Nephron progenitor cell (in vitro differentiated cells): ENCODE measurements around the gene SLC25A25.
A peak's percentile ranks its signal among the peaks of the same experiment; 100 is the strongest.
"Not testable (repeated sequence)": the region's sequence is repeated elsewhere in the genome, so short reads cannot be mapped to it uniquely, and the experiment has no call there.

Experiments
- DNase-seq: peaks from one replicate; pipeline ENCODE4 v3.0.0; 2021
- H3K27ac Mint-ChIP-seq: 2 replicates; pipeline ENCODE4 v1.8.0; 2021; ENCODE audit warnings: mild to moderate bottlenecking, moderate library complexity, mixed read lengths
- H3K27me3 Mint-ChIP-seq: 2 replicates; pipeline ENCODE4 v1.8.0; 2021; ENCODE audit warnings: mild to moderate bottlenecking, low read depth, mixed read lengths; ENCODE audit not compliant: poor library complexity
- H3K36me3 Mint-ChIP-seq: 2 replicates; pipeline ENCODE4 v1.8.0; 2021; ENCODE audit warnings: low read depth, mixed read lengths
- H3K4me1 Mint-ChIP-seq: 2 replicates; pipeline ENCODE4 v1.8.0; 2021; ENCODE audit warnings: mixed read lengths
- H3K4me3 Mint-ChIP-seq: 2 replicates; pipeline ENCODE4 v1.8.0; 2021; ENCODE audit warnings: mild to moderate bottlenecking, moderate library complexity, mixed read lengths
- H3K9me3 Mint-ChIP-seq: 2 replicates; pipeline ENCODE4 v1.8.0; 2021; ENCODE audit warnings: mild to moderate bottlenecking, moderate library complexity, mixed read lengths
- TF ChIP-seq, protein P1 (sequence below): fragments of 200-600 bp; sonication (generic); IDR thresholded peaks from 2 replicates; pipeline ENCODE4 v1.5.0; 2021; ENCODE audit warnings: antibody characterized with exemption

The SLC25A25 gene

DNA sequence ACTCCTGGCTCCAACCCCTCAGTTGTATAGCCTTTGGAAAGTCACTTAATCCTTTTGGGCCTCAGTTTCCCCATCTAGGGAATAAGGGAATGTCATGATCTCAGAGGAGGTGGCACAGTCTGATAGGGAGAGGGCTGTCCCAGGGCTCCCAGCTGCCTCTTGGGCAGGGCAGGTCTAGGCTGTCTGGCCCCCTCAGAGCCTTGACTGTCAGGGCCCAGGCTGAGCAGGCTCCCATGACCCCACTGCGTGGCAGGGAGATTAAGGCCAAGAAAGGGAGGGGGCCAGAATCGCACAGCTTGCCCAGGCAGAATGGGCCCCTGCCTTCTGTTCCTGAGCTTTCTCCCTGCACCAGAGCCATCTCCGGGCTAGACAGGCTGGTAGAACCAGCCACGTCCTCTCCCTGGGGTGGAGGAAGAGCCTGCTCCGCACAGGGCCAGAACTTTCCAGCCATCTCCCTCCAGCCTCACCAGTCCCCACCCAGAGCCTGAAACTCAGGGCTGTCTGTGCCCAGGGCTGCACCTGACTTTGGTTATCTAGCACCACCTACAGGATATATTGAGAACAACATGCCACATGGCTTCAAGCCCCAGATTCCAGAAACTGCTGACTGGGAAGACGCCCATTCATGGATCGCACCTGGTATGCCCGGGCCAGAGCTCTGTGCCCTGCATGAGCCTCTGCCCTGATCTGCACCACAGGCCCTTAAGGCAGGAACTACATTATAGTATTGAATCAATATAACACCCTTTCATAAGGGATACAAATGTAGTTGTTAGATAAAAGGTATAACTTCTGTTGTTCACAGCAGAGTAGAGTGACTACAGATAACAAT lies 33.0 kb upstream of the SLC25A25 start:
- DNase-seq: peak; percentile 51
- no peaks in the 10 kb centered on the region for H3K27me3 Mint-ChIP-seq

DNA sequence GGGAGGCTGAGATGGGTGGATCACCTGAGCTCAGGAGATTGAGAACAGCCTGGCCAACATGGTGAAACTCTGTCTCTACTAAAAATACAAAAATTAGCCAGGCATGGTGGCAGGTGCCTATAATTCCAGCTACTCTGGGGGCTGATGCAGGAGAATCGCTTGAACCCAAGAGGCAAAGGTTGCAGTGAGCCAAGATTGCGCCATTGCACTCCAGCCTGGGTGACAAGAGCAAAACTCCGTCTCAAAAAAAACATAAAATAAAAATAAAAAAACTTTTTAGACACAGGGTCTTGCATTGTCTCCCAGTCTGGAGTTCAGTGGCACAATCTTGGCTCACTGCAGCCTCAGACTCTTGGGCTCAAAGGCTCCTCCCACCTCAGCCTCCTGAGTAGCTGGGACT lies 31.5 kb upstream of the SLC25A25 start:
- H3K9me3 Mint-ChIP-seq, H3K36me3 Mint-ChIP-seq, H3K4me3 Mint-ChIP-seq, H3K27ac Mint-ChIP-seq, H3K27me3 Mint-ChIP-seq, H3K4me1 Mint-ChIP-seq, DNase-seq: not testable (repeated sequence)

More for the DNA sequence above, 33.0 kb upstream of the SLC25A25 start:
- H3K4me1 Mint-ChIP-seq: no peaks in the 10 kb centered on the region
- TF ChIP-seq, protein P1, sequence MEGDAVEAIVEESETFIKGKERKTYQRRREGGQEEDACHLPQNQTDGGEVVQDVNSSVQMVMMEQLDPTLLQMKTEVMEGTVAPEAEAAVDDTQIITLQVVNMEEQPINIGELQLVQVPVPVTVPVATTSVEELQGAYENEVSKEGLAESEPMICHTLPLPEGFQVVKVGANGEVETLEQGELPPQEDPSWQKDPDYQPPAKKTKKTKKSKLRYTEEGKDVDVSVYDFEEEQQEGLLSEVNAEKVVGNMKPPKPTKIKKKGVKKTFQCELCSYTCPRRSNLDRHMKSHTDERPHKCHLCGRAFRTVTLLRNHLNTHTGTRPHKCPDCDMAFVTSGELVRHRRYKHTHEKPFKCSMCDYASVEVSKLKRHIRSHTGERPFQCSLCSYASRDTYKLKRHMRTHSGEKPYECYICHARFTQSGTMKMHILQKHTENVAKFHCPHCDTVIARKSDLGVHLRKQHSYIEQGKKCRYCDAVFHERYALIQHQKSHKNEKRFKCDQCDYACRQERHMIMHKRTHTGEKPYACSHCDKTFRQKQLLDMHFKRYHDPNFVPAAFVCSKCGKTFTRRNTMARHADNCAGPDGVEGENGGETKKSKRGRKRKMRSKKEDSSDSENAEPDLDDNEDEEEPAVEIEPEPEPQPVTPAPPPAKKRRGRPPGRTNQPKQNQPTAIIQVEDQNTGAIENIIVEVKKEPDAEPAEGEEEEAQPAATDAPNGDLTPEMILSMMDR: peak; percentile 80
- no peak overlapping the region for H3K4me3 Mint-ChIP-seq
- H3K27ac Mint-ChIP-seq: no peak overlapping the region
- no peaks in the 10 kb centered on the region for H3K36me3 Mint-ChIP-seq
- H3K9me3 Mint-ChIP-seq: no peaks in the 10 kb centered on the region

DNA sequence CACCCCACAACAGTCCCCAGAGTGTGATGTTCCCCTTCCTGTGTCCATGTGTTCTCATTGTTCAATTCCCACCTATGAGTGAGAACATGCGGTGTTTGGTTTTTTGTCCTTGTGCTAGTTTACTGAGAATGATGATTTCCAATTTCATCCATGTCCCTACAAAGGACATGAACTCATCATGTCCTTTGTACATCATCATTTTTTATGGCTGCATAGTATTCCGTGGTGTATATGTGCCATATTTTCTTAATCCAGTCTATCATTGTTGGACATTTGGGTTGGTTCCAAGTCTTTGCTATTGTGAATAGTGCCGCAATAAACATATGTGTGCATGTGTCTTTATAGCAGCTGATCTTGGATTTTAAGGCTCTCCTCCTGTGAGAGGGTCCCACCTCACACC lies 27.2 kb upstream of the SLC25A25 start:
- not testable (repeated sequence) for H3K9me3 Mint-ChIP-seq, H3K36me3 Mint-ChIP-seq, DNase-seq, H3K27ac Mint-ChIP-seq, H3K27me3 Mint-ChIP-seq, H3K4me3 Mint-ChIP-seq
- H3K4me1 Mint-ChIP-seq: peaks cover 24% of the 10 kb centered on the region

DNA sequence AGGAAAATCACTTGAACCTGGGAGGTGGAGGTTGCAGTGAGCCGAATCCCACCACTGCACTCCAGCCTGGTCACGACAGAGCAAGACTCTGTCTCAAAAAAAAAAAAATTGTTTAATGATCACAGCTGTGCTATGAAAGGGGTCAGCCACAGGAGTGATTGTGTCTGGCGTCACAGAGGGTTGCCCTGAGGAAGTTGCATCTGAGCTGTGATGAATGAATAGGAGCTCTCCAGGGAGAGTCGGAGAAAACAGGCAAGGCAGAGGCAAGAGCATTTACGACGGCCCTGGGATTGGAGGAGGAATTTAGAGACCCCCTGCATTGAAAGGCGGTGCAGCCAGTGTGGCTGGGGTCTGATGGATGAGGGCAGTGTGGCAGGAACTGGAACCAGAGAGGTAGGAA lies 26.0 kb upstream of the SLC25A25 start:
- H3K36me3 Mint-ChIP-seq: no peaks in the 10 kb centered on the region
- DNase-seq: no peak
- no peaks in the 10 kb centered on the region for H3K9me3 Mint-ChIP-seq
- no peak overlapping the region for H3K4me3 Mint-ChIP-seq
- H3K4me1 Mint-ChIP-seq: peaks cover 31% of the 10 kb centered on the region
- TF ChIP-seq, protein P1: no peak
- H3K27ac Mint-ChIP-seq: peak overlapping the region; percentile 35
- H3K27me3 Mint-ChIP-seq: peaks cover 5% of the 10 kb centered on the region

DNA sequence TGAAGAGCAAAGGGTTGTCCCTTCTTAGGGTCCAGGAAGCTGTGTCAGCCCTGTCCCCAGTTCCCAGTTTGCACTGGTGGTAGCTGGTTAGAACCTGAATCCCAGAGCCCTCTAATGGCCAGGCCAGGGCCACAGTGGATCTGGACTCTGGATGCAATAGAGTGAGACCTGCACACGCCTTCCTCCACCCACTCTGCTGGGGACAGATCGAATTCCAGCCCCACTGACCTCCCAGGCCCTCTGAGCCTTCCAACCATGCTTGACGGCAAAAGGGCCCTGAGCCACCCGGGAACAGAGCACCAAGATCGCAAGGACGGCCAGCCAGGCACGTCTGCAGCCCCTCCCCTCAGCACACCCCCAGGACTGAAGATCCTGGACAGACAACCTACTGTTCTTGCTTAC lies 24.6 kb upstream of the SLC25A25 start:
- Mint-ChIP-seq H3K27me3 (peaks cover 5% of the 10 kb centered on the region), H3K4me1 (peaks cover 33% of the 10 kb centered on the region), H3K4me3 (peak overlapping the region; percentile 5), H3K9me3 (no peaks in the 10 kb centered on the region), H3K36me3 (no peaks in the 10 kb centered on the region), H3K27ac (no peak overlapping the region)
- TF ChIP-seq, protein P1: no peak
- DNase-seq: peak; percentile 68

DNA sequence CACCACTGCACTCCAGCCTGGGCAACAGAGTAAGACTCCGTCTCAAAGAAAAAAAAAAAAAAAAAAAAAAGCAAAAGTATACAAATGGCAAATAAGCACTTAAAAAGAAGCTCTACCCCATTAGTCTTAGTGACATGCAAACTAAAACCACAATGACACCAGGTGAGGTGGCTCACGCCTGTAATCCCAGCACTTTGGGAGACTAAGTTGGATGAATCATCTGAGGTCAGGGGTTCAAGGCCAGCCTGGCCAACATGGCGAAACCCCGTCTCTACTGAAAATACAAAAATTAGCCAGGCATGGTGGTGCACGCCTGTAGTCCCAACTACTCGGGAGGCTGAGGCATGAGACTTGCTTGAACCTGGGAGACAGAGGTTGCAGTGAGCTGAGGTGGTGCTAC lies 22.6 kb upstream of the SLC25A25 start:
- peaks cover 45% of the 10 kb centered on the region for H3K4me1 Mint-ChIP-seq
- not testable (repeated sequence) for H3K27ac Mint-ChIP-seq, H3K27me3 Mint-ChIP-seq, DNase-seq, H3K9me3 Mint-ChIP-seq, H3K36me3 Mint-ChIP-seq, H3K4me3 Mint-ChIP-seq

DNA sequence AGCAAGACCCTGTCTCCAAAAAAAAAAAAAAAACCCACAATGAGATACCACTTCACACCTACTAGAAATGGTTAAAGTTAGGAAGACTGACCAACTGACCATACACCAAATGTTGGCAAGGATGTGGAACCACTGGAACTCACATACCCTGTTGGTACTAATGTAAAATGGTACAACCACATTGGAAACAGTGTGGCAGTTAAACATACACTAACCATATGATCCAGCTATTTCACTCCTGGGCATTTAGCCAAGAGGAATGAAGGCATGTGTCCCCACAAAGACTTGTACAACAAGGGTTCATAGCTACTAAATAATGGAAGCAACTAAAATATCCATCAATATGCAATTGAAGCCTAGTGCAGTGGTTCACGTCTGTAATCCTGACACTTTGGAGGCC lies 22.2 kb upstream of the SLC25A25 start:
- no peak for DNase-seq
- no peak overlapping the region for H3K27ac Mint-ChIP-seq
- no peaks in the 10 kb centered on the region for H3K36me3 Mint-ChIP-seq
- H3K27me3 Mint-ChIP-seq: peaks cover 5% of the 10 kb centered on the region
- no peaks in the 10 kb centered on the region for H3K9me3 Mint-ChIP-seq
- H3K4me3 Mint-ChIP-seq: no peak overlapping the region
- peaks cover 49% of the 10 kb centered on the region for H3K4me1 Mint-ChIP-seq
- TF ChIP-seq, protein P1: no peak
